HG02798 (cell line): Measurements from ENCODE around the gene ADCY4.

Source experiments
- ATAC-seq: cut with Tn5 transposase; IDR thresholded peaks from one replicate; pipeline ENCODE4 v1.9.1; 2021; ENCODE audit warnings: mild to moderate bottlenecking; ENCODE audit not compliant: unreplicated experiment, poor library complexity

The ADCY4 gene

GRCh38 chr14:24321212-24321975 is 13.5 kb downstream of the ADCY4 start:
- ATAC-seq, result no peak

- ATAC-seq, result no peak
These were observed 17.5 kb downstream of the ADCY4 start for GRCh38 chr14:24317141-24317928.

- ATAC-seq, result no peak
These were observed 18.3 kb downstream of the ADCY4 start for GRCh38 chr14:24316597-24316950.

GRCh38 chr14:24315807-24316596 is 18.9 kb downstream of the ADCY4 start:
- ATAC-seq, result no peak

GRCh38 chr14:24315243-24315806 is 19.5 kb downstream of the ADCY4 start:
- no peak for ATAC-seq

- ATAC-seq, result no peak
These were observed 20.3 kb downstream of the ADCY4 start for GRCh38 chr14:24314377-24315193.

GRCh38 chr14:24313913-24314312 is 21.0 kb downstream of the ADCY4 start:
- ATAC-seq, result no peak

GRCh38 chr14:24312736-24313507 is 21.9 kb downstream of the ADCY4 start:
- ATAC-seq, result no peak

GRCh38 chr14:24311837-24312615 is 22.8 kb downstream of the ADCY4 start:
- no peak for ATAC-seq

GRCh38 chr14:24310646-24311604 is 23.9 kb downstream of the ADCY4 start, which contains the start of gene LTB4R:
LTB4R (plus strand) TSS chr14:24311502; CDS start chr14:24315652, 4,150 bp downstream.
- ATAC-seq, result peak; percentile 76

- no peak for ATAC-seq
These were observed 24.6 kb downstream of the ADCY4 start for GRCh38 chr14:24310265-24310645.

- ATAC-seq, result no peak
These were observed 25.2 kb downstream of the ADCY4 start, which contains the start of gene LTB4R2 for GRCh38 chr14:24309538-24310264. LTB4R2 (plus strand) TSS chr14:24310140; CDS start chr14:24310665, 525 bp downstream.

- no peak for ATAC-seq
These were observed 26.3 kb downstream of the ADCY4 start for GRCh38 chr14:24308342-24309124.

GRCh38 chr14:24307575-24308341 is 27.1 kb downstream of the ADCY4 start, which contains the start of gene CIDEB:
CIDEB (minus strand) TSS chr14:24307977; CDS start chr14:24307858, 119 bp downstream.
- ATAC-seq, result no peak

- no peak for ATAC-seq
These were observed 27.7 kb downstream of the ADCY4 start for GRCh38 chr14:24307156-24307574.
